ENCODE data around the gene SAC3D1.

The SAC3D1 gene

DNA sequence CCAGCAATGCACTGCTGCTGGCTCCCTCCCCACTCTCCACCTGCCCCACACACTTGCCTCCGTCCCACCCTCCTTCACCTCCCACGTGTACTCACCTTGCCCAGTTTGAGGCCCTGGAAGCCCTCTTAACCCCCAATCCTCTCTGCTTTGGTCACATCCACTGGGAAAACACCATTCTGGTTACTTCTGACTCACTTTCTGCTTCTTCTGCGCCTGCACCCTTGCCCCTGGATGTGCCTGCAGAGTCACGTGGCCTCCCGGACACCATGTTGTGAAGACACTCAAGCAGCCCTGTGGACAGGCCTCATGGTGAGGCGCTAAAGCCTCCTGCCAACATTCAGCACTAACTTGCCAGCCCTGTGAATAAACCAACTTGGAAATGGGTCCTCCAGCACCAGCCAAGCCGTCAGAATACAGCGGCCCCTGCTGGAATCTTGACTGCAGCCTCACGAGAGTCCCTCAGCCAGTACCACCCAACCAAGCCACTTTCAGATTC lies 20.0 kb downstream of the SAC3D1 start:
- no peak for DNase-seq (ENCODE audit: low read depth)

DNA sequence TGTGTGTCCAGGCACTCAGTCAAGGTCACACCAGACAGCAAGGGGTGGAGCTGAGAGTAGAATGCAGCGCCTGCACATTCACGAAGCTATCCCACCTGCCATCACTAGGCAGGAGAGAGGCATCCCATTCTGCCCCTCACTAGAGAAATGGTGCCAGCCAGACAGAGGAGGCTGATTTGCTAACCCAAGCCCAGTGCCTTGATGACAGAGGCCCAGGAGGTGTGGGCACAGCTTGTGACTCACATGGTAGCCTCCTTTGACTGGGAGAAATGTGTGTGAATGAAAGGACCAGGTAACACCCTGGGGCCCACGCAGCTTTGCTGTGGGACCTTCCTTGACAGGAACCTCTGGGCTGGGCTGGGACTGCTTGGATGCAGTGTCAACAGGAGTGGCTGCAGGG lies 22.5 kb downstream of the SAC3D1 start:
- no peak for DNase-seq (ENCODE audit: low read depth)

DNA sequence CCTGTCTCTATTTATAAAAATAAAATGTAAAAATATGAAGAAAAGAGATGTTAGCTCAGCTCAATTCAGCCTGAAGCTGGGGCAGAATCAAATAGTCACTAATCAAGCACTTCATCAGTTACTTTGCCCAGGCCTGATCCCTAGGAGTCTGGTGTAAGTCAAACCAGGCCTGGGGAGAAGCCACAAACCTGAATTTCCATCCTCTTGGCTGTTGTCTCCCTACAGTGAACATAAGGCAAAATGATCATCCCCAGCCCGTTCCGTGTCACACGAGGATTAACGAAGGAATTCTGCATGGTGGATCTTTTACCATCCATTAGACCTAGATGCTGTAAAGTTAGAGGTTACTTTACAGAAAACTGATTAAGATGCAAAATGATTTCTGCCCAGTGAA lies 23.8 kb downstream of the SAC3D1 start:
- DNase-seq (ENCODE audit: low read depth) = no peak

DNA sequence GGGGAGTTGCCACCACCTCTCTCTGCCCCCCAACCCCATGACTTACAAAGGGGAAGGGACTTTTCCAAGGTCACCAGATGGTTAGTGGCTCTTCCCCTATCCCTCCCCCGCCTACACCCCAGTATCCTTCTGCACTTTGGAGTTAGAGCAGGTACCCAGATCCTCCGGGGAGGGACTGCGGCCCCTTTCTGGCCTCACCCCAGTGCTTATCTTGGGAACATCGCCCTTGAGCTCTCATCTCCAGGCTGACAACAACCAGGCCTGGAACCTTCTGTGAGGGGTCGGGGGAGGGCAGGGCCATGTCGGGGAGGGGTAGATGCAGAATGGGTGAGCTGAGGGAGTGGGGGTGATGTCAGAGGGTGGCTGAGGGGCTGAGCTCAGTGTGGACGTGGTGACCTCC lies 24.8 kb downstream of the SAC3D1 start:
- DNase-seq (ENCODE audit: low read depth) = no peak

DNA sequence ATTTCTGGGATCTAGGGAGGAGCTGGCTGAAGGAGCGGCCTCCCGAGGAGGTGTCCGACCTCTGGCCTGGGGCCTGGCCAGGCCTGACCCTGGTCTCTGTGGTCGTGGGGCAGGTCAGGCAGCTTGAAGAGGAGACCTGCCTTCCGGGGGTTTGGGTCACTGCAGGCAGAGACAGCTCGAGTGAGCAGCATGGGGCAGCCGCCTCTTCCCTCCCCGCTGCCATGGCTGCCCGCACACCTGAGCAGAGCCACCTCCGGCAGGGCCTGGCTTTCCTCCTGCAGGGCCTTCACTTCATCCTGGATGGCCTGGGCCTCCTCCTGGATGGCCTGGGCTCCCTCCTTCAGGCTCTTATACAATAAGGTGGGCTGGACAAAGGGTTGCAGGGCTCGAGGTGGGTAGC lies 25.3 kb downstream of the SAC3D1 start:
- no peak for DNase-seq (ENCODE audit: low read depth)

DNA sequence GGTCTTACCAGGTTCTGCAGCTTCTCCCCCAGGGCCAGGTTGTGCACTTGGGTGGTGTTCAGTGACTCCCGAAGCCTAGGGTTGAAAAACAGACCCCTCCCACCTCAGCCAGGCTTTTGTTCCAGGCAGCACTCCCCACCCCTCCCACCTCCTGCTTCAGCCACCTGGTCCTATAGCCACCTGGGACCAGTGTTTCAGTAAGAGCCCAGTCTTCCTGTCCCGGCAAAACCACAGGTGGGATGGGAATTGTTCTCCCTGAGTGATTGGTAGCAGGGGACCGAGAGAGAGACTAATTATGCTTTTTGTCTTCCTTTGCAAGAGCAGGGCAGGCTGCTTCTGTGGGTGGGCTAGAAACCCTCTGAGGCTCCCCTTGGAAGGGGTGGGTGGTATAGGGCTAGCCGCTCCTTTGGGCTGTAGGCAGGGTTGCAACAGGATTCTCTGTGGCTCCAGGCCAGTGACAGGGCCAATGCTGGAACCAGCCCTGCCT lies 25.8 kb downstream of the SAC3D1 start:
- no peak for DNase-seq (ENCODE audit: low read depth)

DNA sequence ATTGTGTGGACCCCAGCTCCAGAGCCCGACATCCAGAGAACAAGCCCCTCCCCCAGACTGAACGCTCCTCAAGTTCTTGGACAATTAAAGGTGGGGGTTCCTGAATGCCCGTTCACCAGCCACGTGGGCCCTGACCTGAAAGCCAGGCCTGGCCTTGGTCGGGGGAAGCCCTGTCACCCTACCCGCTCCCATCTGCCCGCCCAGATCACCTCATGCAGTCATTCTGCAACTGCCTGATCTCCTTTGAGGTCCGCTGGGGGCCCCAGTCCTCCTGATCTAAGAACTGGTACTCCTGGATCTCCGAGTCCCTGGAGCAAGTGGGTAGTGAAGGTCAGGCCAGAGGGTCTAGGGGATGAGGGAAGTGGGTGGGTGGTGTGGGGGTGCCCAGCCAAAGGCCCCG lies 26.4 kb downstream of the SAC3D1 start:
- DNase-seq (ENCODE audit: low read depth) = no peak

DNA sequence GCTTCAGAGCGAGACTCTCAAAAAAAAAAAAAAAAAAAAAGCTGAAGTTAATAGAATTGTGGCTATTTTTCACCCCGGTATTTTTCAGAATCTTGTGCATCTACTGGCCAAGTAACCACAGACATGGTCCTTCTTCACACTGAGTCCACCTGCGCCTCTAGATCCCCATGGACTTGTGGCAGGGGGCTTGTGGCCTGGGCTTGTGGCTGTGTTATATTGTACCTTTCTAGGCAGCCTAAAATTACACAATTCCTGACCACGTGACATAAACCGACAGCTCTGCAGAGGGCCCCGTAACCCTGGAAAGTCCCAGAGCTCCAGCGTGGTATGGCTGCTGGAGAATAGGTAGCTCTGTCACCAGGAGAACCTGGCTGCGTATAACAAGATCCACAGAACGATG lies 28.2 kb downstream of the SAC3D1 start:
- DNase-seq (ENCODE audit: low read depth) = no peak

DNA sequence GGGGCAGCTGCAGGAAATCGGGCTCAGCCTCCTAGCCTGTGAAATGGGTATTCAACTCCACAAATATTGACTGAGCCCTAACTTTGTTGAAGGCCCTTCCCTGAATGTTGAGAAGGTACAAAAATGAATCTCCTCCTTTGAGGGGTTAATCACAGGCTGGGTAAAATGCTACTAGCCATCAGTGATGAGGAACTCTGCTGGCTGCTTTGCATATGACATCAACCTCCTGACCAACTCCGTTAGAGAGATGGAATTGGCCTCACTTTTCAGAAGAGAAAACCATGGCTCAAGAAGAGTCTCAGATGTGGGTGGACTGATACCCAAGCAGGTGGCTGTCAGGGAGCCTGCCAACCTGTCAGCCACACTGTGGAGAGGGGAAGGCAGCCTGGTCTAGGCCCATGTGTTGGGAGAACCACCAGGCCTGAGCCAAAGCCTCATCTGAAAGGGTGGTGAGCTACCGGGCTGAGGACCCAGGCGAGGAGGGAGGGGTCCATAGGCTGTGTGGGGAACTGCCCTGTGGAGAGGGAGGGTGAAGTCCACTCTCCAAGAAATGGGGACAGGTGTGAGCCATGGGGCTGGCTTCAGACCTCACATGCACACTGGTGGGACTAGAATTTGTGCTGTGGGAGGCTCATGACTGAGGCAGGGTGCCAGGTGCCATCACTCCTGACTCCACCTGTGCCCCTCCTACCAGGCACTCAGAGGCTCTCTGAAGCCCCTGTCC lies 31.1 kb downstream of the SAC3D1 start:
- DNase-seq (ENCODE audit: low read depth) = no peak

DNA sequence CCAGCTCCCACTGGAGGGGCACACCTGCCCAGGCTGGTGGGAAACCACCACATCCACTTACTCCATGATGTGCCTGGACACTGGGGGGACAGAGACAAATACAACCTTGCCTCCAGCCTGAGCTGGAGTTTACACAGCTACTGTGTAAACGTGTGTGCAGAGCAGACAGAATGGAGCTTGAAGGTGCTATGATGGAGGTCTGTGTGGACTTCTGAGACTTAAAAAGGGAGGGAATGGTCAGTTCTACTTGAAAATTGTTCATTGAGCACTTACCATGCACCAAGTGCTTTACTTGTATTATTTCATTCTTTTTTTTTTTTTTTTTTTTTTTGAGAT lies 31.6 kb downstream of the SAC3D1 start:
- no peak for DNase-seq (ENCODE audit: low read depth)

DNA sequence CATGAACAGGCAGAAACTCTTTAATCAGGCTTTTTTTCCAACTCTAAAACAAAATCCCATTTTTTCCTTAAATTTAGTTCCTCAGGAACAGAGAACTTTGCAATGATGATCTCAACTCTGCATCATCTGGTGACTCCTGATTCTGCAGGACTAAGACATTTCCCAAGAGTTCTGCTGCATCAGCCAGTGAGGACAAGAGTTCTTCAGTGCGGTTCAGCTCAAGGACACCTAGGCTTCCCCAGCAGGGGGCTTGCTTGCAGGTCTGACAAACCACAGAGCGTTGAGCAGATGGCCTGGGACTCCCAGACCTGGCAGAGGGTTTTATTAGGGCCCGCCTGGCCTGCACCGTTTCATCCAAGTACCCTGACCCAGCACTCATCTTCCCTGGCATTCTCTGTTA lies 36.4 kb downstream of the SAC3D1 start:
- no peak for DNase-seq (ENCODE audit: low read depth)

DNA sequence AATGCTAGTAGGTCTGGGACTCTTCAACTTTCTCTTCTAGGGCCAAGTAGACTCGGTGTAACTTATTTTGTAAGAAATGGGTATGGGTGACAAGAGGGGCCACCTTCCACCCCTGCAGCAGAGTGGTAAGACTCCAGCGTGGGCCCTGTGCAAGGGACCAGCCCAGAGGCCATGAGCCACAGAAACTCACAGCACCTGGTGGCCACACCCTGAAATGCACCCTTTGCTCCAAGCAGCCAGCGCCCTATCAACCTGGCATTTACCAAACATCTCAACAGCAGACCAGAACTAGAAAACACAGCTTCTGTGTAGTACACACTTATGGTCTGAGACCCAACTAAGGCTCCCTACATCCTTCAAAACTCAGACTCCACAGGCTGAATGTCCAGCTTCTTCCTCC lies 37.1 kb downstream of the SAC3D1 start:
- DNase-seq (ENCODE audit: low read depth) = peak; percentile 68

DNA sequence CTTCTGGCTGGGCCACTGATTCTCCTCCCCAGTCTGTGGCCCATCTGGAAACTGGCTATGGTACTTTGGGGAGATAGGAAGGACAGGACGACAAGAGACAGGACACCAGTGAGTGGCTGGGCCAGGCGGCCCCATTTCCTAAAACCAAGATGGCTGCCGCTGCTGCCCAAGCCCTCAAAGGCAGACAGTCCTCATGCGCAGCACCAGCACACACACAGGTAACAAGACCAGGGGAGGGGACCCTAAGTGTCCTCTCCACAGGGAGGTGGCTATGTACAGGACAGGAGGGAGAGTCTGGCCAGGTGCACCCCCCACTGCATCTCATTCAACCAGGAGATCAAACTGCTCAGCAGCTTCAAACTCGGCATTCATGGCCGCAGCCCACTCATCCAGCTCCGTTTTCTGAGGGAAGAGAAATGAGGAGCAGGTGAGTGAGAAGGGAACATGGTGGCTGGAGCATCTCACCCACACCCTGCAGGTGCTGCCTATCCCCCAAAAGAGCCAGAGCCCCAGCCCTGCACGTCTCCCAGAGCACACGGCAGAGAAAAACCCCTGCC lies 37.9 kb downstream of the SAC3D1 start:
- DNase-seq (ENCODE audit: low read depth) = no peak

DNA sequence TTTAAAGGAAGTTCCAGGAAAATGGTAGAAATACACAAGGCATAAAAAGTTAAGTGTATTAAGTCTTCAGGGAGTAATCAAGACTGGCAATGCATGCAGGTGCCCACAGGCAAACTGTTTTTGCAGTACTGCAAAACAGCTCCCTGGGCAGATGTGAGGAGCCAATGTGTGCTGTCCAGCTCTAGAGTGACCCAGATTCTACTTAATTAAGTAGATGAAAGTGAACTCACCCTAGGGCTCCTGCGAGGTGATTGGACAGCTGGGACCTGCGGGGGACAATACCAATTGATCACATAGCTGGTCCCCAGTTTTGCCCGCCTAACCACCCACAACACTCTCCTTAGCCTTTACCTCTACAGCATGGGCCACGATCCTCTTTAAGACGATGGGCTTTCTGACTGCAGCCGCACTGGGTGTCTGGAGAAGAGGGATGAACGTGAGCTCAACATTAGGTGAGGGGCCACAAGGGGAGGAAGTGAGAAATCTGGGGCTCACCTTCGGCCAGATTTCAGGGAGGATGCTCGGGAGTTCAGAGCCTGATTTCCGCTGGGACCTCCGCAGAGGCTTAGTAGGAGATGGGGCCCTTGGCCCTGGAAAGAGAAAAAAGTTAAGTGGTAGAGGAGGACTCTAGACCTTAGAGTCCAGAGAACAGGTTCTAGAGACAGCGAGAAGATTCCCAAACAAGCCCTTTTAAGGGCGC lies 42.3 kb downstream of the SAC3D1 start:
- no peak for DNase-seq (ENCODE audit: low read depth)

DNA sequence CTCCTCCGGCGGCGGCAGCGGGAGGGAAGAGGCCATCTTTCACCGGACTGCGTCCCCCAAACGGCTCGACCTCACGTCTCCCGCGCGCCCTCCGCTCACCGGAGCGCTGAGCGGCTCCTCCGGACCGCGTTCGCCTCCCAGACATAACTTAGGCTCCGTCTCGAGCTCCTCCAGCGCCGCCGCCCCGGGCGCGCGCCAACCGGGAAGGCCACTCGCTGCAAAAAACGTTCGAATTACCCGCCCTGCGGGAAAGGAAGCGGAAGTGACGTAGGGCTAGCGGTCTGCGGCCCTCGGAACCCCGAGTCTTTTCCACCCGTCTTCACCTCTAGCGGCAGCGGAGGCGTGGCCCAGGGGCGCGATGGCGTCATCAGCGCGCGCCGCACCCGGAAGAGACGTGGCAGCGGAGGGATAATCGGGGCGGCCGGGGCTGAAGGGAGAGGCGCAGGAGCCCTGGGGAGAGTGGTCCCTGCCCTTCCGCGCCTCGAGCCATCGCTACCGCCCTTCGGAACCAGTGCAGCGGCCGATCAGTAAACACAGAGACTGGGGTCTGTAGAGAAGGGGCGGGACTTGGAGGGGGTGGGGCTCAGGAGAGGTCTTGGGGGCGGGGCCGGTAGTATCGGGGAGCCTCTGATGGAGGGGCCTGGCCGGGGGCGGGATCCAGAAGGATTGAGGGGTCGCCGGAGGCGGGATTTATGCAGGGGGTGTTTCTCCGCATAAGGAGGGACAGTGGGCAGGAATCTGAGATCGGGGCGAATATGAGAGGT lies 43.0 kb downstream of the SAC3D1 start, which contains the start of the genes CDCA5 and ZFPL1:
Gene CDCA5 (minus strand): TSS at position 207 of the 764 bp plus-strand sequence. CDS start 62 bp downstream, at position 145.
Gene ZFPL1 (plus strand): TSS at position 389 of the 764 bp plus-strand sequence. CDS start 477 bp downstream, outside the sequence.
- DNase-seq (ENCODE audit: low read depth) = peak; percentile 93

DNA sequence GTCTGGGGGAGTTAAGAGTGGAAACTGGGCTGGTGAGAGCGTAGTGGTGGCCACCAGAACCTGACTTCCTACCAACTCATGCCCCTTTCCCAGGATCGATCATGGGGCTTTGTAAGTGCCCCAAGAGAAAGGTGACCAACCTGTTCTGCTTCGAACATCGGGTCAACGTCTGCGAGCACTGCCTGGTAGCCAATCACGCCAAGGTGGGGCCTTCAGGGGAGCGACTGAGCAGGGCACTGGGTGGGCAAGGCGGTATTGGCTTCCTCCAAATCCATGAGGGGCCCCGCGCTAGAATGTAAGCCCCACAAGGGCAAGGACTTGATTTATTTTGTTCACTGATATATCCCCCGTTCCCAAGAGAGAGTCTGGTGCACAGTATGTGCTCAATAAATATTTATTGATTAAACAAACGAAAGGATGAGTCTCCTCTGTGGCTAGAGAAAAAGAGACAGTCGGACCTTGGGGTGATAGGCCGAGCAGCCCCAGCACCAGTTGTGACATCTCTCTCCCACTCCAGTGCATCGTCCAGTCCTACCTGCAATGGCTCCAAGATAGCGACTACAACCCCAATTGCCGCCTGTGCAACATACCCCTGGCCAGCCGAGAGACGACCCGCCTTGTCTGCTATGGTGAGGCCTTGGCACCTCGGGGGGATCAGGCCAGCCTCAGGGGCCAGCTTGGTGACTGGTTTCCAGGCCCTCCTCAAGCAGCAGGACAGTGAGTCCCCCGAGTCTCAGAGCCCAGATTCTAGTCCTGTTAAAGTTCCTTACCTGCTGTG lies 43.8 kb downstream of the SAC3D1 start:
- DNase-seq (ENCODE audit: low read depth) = no peak

DNA sequence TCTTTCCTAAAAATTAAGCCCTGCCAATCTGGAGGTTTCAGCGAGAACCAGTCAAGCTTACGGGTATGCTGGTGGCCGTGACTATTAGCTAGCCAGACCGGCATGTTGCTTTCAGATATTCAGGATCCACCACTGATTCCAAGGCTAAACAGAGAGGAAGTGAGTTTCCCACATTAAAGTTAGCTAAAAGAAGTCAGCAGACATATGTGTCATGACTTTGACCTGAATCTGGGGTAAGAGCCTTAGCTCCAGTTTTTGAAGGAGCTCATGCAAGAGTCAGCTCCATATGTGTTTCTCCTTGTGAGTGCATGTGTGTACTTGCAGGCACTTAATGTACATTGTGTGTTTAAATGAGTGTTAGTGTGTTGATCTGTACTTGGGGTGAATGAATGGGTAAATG lies 44.4 kb downstream of the SAC3D1 start:
- no peak for DNase-seq (ENCODE audit: low read depth)

DNA sequence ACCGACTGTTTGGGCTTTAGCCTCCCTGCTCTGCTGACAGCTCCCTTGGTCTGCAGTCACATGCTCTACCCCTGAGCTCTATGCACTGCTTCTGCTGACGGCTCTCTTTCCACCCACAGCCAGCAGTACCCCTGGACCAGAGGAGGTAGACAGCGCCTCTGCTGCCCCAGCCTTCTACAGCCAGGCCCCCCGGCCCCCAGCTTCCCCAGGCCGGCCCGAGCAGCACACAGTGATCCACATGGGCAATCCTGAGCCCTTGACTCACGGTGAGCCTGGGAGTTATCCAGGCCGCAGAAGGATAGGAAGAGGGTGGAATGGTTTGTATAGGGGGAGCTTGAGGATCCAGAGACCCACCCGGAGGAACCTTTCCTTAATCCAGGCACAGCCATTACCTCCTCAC lies 45.8 kb downstream of the SAC3D1 start:
- no peak for DNase-seq (ENCODE audit: low read depth)

DNA sequence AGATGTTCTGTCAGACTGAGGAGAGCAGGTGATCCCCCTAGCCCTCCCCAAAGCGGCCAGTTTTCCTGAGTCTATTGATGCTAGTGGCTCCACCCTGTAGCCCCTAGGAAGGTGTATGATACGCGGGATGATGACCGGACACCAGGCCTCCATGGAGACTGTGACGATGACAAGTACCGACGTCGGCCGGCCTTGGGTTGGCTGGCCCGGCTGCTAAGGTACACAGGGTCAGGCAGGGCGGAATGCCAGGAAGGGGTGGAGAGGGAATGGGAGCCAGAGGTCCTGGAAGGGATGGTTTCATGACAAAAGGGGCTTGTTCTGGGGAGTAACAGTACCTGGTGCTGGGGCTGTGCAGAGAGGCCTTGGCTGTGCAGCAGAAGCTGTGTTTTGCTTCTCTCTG lies 46.2 kb downstream of the SAC3D1 start:
- DNase-seq (ENCODE audit: low read depth) = no peak

DNA sequence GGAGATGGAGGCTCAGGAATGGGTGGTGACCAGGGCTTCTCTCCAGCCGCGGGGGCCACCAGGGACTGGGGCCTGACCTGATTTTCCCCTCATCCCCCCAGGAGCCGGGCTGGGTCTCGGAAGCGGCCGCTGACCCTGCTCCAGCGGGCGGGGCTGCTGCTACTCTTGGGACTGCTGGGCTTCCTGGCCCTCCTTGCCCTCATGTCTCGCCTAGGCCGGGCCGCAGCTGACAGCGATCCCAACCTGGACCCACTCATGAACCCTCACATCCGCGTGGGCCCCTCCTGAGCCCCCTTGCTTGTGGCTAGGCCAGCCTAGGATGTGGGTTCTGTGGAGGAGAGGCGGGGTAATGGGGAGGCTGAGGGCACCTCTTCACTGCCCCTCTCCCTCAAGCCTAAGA lies 46.8 kb downstream of the SAC3D1 start:
- DNase-seq (ENCODE audit: low read depth) = no peak

DNA sequence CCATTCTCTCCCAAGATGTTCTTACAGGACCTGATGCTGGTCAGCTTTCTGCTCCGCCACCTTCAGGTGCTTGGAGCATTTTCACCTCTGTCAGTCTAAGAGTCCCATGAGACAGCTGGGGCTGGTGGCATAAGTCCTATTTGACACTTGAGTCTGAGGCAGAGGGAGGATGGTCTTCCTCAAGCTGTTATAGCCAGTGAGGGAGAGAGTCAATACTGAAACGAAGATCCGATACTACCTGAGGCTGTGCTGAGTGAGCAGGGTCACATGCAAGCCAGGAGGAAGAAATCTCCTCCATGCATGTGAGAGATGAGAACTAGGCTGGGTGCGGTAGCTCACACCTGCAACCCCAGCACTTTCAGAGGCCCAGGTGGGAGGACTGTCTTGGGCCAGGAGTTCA lies 48.6 kb downstream of the SAC3D1 start:
- no peak for DNase-seq (ENCODE audit: low read depth)

DNA sequence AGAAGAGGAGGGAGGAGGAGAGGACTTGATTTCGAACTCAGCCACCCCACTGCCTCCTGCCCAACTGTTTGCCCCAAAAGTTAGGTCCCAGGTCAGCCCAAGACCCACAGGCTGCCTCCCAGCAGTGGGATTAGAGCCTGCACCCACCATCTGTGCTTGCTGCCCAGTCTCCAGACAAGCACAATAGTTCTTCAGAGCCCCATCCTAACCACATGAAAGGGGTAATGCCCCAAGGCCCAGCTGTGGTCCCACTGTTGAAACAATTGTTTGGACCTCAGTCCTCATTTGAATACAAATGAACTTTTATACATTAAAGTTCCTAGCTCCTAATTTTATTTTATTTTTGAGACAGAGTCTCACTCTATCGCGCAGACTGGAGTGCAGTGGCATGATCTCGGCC lies 49.6 kb downstream of the SAC3D1 start:
- no peak for DNase-seq (ENCODE audit: low read depth)
